Endodermal cell (in vitro differentiated cells): ENCODE results near the gene NEUROG3. TPM values are rescaled to one million over a fixed set of nuclear protein-coding genes. Genes with fewer than 3 reads are reported as not detected.
A peak's percentile ranks its signal among the peaks of the same experiment; 100 is the strongest.

ENCODE experiments used
- DNase-seq: peaks from one replicate; pipeline ENCODE4 v3.0.0-alpha.2; 2017
- H3K27ac ChIP-seq: 2 replicates; pipeline ENCODE4 v1.5.1; 2013; ENCODE audit warnings: mild to moderate bottlenecking, low read depth, low read length, moderate library complexity
- H3K27me3 ChIP-seq: 2 replicates; pipeline ENCODE4 v1.6.1; 2013; ENCODE audit warnings: mild to moderate bottlenecking, low read length, moderate library complexity; ENCODE audit not compliant: insufficient read depth, control insufficient read depth, poor library complexity, severe bottlenecking
- H3K36me3 ChIP-seq: 2 replicates; pipeline ENCODE4 v1.7.0; 2013; ENCODE audit warnings: mild to moderate bottlenecking, low read length, moderate library complexity; ENCODE audit not compliant: control insufficient read depth, insufficient read depth
- H3K4me1 ChIP-seq: one replicate; pipeline ENCODE4 v1.7.0; 2013; ENCODE audit warnings: low read length; ENCODE audit not compliant: control insufficient read depth, insufficient read depth
- H3K4me3 ChIP-seq: 2 replicates; pipeline ENCODE4 v1.5.1; 2013; ENCODE audit warnings: mild to moderate bottlenecking, low read length, moderate library complexity
- H3K9ac ChIP-seq: 2 replicates; pipeline ENCODE4 v1.6.1; 2013; ENCODE audit warnings: mild to moderate bottlenecking, low read length, moderate library complexity; ENCODE audit not compliant: poor library complexity, severe bottlenecking; ENCODE audit errors: extremely low read depth
- H3K9me3 ChIP-seq: 2 replicates; pipeline ENCODE4 v1.6.1; 2013; ENCODE audit warnings: mild to moderate bottlenecking, low read length, moderate library complexity; ENCODE audit not compliant: control insufficient read depth
- H3K27ac Mint-ChIP-seq: 2 replicates; pipeline ENCODE4 v1.8.0; 2020; ENCODE audit warnings: mixed read lengths
- H3K27me3 Mint-ChIP-seq: 2 replicates; pipeline ENCODE4 v1.8.0; 2021; ENCODE audit warnings: mild to moderate bottlenecking, mixed read lengths; ENCODE audit not compliant: insufficient read depth
- H3K36me3 Mint-ChIP-seq: 2 replicates; pipeline ENCODE4 v1.8.0; 2020; ENCODE audit warnings: low read depth, mixed read lengths
- H3K4me1 Mint-ChIP-seq: 2 replicates; pipeline ENCODE4 v1.8.0; 2020; ENCODE audit warnings: mixed read lengths
- H3K4me3 Mint-ChIP-seq: 2 replicates; pipeline ENCODE4 v1.8.0; 2020; ENCODE audit warnings: mild to moderate bottlenecking, moderate library complexity, mixed read lengths
- H3K9me3 Mint-ChIP-seq: 2 replicates; pipeline ENCODE4 v1.8.0; 2020; ENCODE audit warnings: mild to moderate bottlenecking, mixed read lengths
- CTCF ChIP-seq: fragments of 200-600 bp; sonication (generic); conservative IDR thresholded peaks from 2 replicates; pipeline ENCODE4 v1.5.0; 2021; ENCODE audit warnings: antibody characterized with exemption, mild to moderate bottlenecking
- WGBS, 2 experiments: methylation state at CpG; one replicate each; pipeline versions ENCODE4 v1.1.5 to v1.1.7; 2013; ENCODE audit warnings: missing lambda C conversion rate in 2 of 2, mixed read lengths in 1 of 2; ENCODE audit not compliant: insufficient coverage in 1 of 2, insufficient read length in 1 of 2; 5-methylcytosine and 5-hydroxymethylcytosine counted together
- total RNA-seq, 2 donors: library from RNA; stranded (reverse); fragmentation: NEBNext Ultra II Directional in 1 of 2; extraction: Animal tissue kit (Norgen Biotek cat#: 25700) in 1 of 2; gene quantifications; 2 replicates in 1 of 2; 3 replicates in 1 of 2; pipeline ENCODE4 v1.2.1, GENCODE V29; 2021

The NEUROG3 gene
- total RNA-seq, 2 donors from 2014 or later: not detected

- peaks cover 47% of the 10 kb centered on the region for H3K27me3 ChIP-seq
Observed at GRCh38 chr10:69588358-69588757, 15.1 kb upstream of the NEUROG3 start.

DNA sequence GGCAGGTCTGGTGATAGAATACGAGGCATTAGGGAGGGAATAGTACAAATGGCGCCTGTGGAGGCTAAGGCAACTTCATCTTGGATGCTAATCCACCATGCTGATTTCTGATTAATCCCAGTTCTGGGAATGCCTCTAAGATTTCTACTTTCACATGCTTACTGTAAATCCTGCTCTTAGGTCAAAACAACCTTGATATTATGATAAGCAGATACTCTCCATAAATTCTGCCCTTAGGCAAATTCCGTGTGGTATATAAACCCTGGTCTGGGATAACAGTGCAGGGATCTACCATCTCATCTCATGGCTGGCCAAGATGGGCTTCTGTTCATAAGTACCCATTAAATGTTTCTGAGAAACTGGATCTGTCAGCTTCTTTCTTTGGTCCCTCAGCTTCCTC lies 11.4 kb upstream of the NEUROG3 start:
- peaks cover 35% of the 10 kb centered on the region for H3K27me3 Mint-ChIP-seq
- H3K4me3 Mint-ChIP-seq: no peak overlapping the region
- no peaks in the 10 kb centered on the region for H3K4me1 ChIP-seq
- no peak overlapping the region for H3K27ac Mint-ChIP-seq
- TF ChIP-seq CTCF: no peak
- no peak overlapping the region for H3K9ac ChIP-seq
- no peaks in the 10 kb centered on the region for H3K9me3 ChIP-seq
- DNase-seq: no peak
- H3K36me3 ChIP-seq: no peaks in the 10 kb centered on the region
- no peak overlapping the region for H3K27ac ChIP-seq
- 88 to 91% methylated on average over 3 of the region's 3 CpGs for WGBS, 2 experiments
- H3K36me3 Mint-ChIP-seq: no peaks in the 10 kb centered on the region
- H3K4me3 ChIP-seq: no peak overlapping the region
- peaks cover 84% of the 10 kb centered on the region for H3K27me3 ChIP-seq
- peaks cover 1% of the 10 kb centered on the region for H3K4me1 Mint-ChIP-seq
- no peaks in the 10 kb centered on the region for H3K9me3 Mint-ChIP-seq

More at GRCh38 chr10:69588358-69588757, 15.1 kb upstream of the NEUROG3 start:
- Histone ChIP-seq H3K9me3 (no peaks in the 10 kb centered on the region), H3K9ac (no peak overlapping the region), H3K27ac (no peak overlapping the region), H3K36me3 (no peaks in the 10 kb centered on the region), H3K4me3 (no peak overlapping the region), H3K4me1 (no peaks in the 10 kb centered on the region)
- TF ChIP-seq CTCF: peak; percentile 34
- H3K27ac Mint-ChIP-seq: no peak overlapping the region
- DNase-seq: no peak
- peaks cover 1% of the 10 kb centered on the region for H3K4me1 Mint-ChIP-seq
- 61 to 67% methylated on average over 3 of the region's 3 CpGs for WGBS, 2 experiments
- no peak overlapping the region for H3K4me3 Mint-ChIP-seq
- no peaks in the 10 kb centered on the region for H3K9me3 Mint-ChIP-seq
- no peaks in the 10 kb centered on the region for H3K36me3 Mint-ChIP-seq
- H3K27me3 Mint-ChIP-seq: peaks cover 14% of the 10 kb centered on the region

- no peak overlapping the region for H3K27ac ChIP-seq
- no peak overlapping the region for H3K4me3 ChIP-seq
- no peak overlapping the region for H3K27ac Mint-ChIP-seq
- peaks cover 42% of the 10 kb centered on the region for H3K27me3 Mint-ChIP-seq
- no peak for DNase-seq
- H3K4me1 ChIP-seq: no peaks in the 10 kb centered on the region
- H3K9ac ChIP-seq: no peak overlapping the region
- H3K36me3 Mint-ChIP-seq: no peaks in the 10 kb centered on the region
- TF ChIP-seq CTCF: no peak
- peaks cover 99% of the 10 kb centered on the region for H3K27me3 ChIP-seq
- peaks cover 3% of the 10 kb centered on the region for H3K4me1 Mint-ChIP-seq
- H3K9me3 Mint-ChIP-seq: no peaks in the 10 kb centered on the region
- 78 to 100% methylated on average over 1 to 2 of the region's 2 CpGs for WGBS, 2 experiments
- H3K9me3 ChIP-seq: no peaks in the 10 kb centered on the region
- H3K36me3 ChIP-seq: no peaks in the 10 kb centered on the region
- H3K4me3 Mint-ChIP-seq: no peak overlapping the region
Observed at GRCh38 chr10:69583106-69583505, 9.9 kb upstream of the NEUROG3 start.
